Measurements from ENCODE around the gene CCNO.

DNA sequence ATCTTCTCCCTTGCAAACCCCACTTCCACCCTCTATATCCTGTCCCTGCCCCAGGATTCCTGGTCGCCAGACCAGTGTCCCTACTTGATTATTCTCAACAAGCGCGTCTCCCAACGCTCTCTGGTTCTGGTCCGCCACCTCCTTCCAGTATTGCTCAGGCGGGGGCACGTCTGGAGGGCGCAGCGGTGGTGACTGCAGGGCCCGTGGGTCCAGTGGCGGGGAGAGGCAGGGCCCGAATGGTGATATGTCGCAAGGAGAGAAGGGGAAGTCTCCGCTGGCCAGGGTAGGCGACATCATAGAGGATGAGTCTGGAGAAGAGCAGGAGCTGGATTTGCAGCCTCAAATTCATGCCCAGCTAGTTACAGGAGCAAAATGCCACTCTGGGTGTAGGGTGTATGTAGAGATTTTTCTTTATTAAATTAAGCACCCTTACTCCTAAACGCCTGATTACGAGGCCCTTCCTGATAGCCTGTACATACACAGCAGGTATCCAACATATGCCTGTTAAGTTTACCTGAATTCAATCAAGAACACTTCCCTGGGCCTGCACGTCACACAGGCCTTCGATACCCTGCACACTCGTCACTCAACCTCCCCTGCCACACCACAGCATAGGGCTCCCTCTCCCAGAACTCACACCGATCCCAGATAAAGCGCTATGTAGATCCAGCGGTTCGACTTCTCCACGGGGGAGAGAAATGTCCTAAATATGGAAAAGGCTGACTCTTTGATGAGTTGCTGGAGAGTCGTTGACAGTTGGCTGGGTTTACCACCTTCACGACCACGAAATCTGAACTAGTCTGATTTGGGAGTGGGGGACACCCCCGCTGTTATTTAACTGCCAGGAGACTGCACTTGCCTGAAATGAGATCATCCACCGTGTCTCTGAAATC lies 11.1 kb downstream of the CCNO start:
- TF ChIP-seq, protein P1, sequence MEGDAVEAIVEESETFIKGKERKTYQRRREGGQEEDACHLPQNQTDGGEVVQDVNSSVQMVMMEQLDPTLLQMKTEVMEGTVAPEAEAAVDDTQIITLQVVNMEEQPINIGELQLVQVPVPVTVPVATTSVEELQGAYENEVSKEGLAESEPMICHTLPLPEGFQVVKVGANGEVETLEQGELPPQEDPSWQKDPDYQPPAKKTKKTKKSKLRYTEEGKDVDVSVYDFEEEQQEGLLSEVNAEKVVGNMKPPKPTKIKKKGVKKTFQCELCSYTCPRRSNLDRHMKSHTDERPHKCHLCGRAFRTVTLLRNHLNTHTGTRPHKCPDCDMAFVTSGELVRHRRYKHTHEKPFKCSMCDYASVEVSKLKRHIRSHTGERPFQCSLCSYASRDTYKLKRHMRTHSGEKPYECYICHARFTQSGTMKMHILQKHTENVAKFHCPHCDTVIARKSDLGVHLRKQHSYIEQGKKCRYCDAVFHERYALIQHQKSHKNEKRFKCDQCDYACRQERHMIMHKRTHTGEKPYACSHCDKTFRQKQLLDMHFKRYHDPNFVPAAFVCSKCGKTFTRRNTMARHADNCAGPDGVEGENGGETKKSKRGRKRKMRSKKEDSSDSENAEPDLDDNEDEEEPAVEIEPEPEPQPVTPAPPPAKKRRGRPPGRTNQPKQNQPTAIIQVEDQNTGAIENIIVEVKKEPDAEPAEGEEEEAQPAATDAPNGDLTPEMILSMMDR (IDR thresholded peaks at IDR 0.05; ENCODE audit: insufficient read depth, low read length, poor library complexity, severe bottlenecking) = no peak
- TF ChIP-seq EZH2phosphoT487 (conservative IDR thresholded peaks at IDR 0.05; ENCODE audit: low read length) = no peak

Data from SU-DHL-6 (cell line).